Brain microvascular endothelial cell (primary cell): ENCODE results near the gene ZDHHC12.

ENCODE experiments used
- DNase-seq: peaks from one replicate; pipeline ENCODE4 v3.0.0-alpha.2; 2020
- H3K27ac ChIP-seq: fragments of 250-450 bp; sonication (Bioruptor Pico); 2 replicates; pipeline ENCODE4 v1.5.1; 2020; ENCODE audit warnings: mild to moderate bottlenecking, moderate library complexity
- H3K27me3 ChIP-seq: fragments of 250-450 bp; sonication (Bioruptor Pico); replicated peaks from 2 replicates; pipeline ENCODE4 v1.5.1; 2020; ENCODE audit warnings: mild to moderate bottlenecking
- H3K36me3 ChIP-seq: fragments of 250-450 bp; sonication (Bioruptor Pico); replicated peaks from 2 replicates; pipeline ENCODE4 v1.5.1; 2020; ENCODE audit warnings: mild to moderate bottlenecking
- H3K4me3 ChIP-seq: 2 replicates; pipeline ENCODE4 v1.5.1; 2011; ENCODE audit warnings: low read depth, mild to moderate bottlenecking, control low read depth, low read length, moderate library complexity
- CTCF ChIP-seq: IDR thresholded peaks from 2 replicates; pipeline ENCODE4 v1.5.1; 2011; ENCODE audit warnings: low read depth, mild to moderate bottlenecking, moderate library complexity, low read length, control low read depth, inconsistent platforms; ENCODE audit errors: missing control alignments
- in situ Hi-C: cut with HindIII; loops from 2 replicates; pipeline ENCODE4 v1.10.0; 2017; ENCODE audit warnings: low sequenced_read_pairs, low pct_ligation_motif_present

Gene ZDHHC12

DNA sequence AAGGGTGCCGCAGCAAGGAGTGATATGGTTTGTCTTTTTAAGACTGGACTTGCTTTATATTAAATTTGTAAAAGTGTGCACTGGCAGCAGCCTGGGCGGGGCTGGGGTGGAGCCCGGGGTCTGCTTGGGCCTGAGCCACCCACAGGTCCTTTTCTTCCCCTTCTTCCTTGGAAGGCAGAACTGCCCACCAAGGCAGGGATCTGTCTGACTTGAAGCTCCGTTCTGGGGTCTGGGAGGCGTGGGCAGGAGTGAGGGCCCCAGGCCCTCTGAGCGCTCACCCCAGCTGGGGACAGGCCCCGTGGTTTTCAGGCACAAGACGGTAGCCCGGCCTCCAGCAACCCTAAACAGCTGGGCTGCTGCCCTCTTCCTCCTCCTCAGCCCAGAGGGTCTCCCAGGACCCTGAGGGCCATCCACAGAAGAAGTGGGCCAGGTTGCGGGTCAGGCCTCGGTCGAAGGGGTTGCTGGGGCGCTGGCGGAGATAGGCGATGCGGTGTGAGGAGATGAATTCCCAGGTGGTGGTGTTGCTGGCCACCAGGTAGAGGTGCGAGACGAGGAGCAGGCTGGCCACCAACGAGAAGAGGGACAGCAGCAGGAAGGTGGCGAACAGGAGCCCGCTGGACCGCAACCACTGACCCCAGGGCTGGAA, 3.0 kb downstream of the ZDHHC12 start:
- Histone ChIP-seq H3K27me3 (no peaks in the 10 kb centered on the region), H3K4me3 (no peak overlapping the region), H3K27ac (no peak overlapping the region), H3K36me3 (no peaks in the 10 kb centered on the region)
- no peak for TF ChIP-seq CTCF
- no peak for DNase-seq
- in situ Hi-C loops: no loop called here

DNA sequence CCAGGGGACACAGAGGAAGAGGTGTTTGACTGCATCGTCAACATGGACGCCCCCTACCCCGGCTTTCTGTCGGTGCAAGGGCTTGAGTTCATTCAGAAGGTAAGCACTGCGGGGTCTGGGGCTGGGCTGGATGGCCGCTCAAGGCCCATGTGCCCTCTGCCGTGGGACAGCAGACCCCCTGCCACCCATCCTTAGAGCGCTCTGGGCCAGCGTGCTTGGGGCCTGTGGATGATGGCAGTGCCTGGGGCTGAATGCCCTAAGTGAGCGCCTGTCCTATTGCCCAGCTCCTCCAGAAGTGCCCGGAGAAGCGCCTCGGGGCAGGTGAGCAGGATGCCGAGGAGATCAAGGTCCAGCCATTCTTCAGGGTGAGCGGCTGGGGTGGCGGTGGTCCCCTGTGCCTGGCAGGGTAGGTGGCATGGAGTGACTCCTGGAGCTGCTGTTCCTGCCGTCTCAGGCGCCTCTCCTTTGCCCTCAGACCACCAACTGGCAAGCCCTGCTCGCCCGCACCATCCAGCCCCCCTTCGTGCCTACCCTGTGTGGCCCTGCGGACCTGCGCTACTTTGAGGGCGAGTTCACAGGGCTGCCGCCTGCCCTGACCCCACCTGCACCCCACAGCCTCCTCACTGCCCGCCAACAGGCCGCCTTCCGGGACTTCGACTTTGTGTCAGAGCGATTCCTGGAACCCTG, 3.9 kb downstream of the ZDHHC12 start:
- DNase-seq: no peak
- no peaks in the 10 kb centered on the region for H3K36me3 ChIP-seq
- H3K27ac ChIP-seq: no peak overlapping the region
- H3K4me3 ChIP-seq: no peak overlapping the region
- H3K27me3 ChIP-seq: no peaks in the 10 kb centered on the region
- TF ChIP-seq CTCF: no peak
- in situ Hi-C loops: no loop called here

GRCh38 chr9:128718475-128718874, 5.5 kb downstream of the ZDHHC12 start:
- Histone ChIP-seq H3K27ac (no peak overlapping the region), H3K36me3 (no peaks in the 10 kb centered on the region), H3K4me3 (no peak overlapping the region), H3K27me3 (no peaks in the 10 kb centered on the region)
- DNase-seq: no peak
- no peak for TF ChIP-seq CTCF
- in situ Hi-C loops: no loop called here

DNA sequence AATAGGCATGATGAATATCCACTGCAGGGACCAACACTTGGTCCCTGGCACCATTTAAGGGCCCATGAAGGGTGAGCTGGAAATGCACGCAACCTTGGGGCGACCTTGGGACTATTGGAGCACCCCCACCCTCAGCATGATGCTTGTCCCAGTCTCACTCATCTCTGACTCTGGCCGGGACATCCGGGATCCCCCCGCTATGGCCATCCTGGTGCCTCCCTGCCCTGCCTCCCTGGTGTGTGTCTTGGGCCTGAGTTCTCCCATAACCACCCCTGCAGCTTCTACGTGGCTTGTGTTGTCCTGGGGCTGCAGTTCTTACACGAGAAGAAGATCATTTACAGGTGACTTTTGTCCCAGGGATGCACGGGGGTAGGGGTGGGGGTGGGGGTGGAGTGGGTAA, 5.9 kb downstream of the ZDHHC12 start:
- Histone ChIP-seq H3K4me3 (no peak overlapping the region), H3K27me3 (no peaks in the 10 kb centered on the region), H3K27ac (no peak overlapping the region), H3K36me3 (no peaks in the 10 kb centered on the region)
- in situ Hi-C loops: no loop called here
- DNase-seq: no peak
- TF ChIP-seq CTCF: no peak

DNA sequence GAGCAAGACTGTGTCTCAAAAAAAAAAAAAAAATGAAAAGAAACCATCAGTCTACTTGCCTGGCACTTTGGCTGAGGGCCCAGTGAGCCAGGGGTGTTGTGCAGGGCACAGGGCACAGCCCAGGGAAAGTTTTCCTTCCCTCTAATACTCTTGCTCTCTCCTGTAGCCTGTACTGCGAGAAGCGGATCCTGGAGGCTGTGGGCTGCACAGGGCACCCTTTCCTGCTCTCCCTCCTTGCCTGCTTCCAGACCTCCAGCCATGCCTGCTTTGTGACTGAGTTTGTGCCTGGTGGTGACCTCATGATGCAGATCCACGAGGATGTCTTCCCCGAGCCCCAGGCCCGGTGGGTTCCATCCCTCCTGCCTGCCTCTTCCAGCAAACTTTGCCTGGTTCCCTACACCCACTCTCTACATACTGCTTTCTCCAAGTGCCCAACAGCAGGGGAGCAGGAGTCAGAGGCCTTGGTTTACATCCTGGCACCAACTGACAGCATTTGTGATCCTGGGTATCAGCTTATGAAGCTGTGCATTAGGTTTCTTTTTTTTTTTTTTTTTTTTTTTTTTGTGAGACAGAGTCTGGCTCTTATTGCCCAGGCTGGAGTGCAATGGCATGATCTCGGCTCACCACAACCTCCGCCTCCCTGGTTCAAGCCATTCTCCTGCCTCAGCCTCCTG, 7.2 kb downstream of the ZDHHC12 start:
- Histone ChIP-seq H3K27me3 (no peaks in the 10 kb centered on the region), H3K4me3 (no peak overlapping the region), H3K27ac (no peak overlapping the region), H3K36me3 (no peaks in the 10 kb centered on the region)
- TF ChIP-seq CTCF: no peak
- in situ Hi-C loops: no loop called here
- DNase-seq: no peak
